Ovary (tissue), 9 donors: ENCODE measurements around the gene PLEKHH1. TPM values are rescaled to one million over a fixed set of nuclear protein-coding genes. Genes with fewer than 3 reads are reported as not detected.
"Not testable (repeated sequence)": the region's sequence is repeated elsewhere in the genome, so short reads cannot be mapped to it uniquely, and the experiment has no call there.

Experiments used
- DNase-seq, 5 donors: peaks; one replicate each; pipeline ENCODE4 v3.0.0-alpha.2; 2019 to 2020
- H3K27ac ChIP-seq, 2 donors: fragments of 200-600 bp; one replicate each; pipeline versions ENCODE4 v1.5.1 to v1.8.0; 2019 to 2022
- H3K27me3 ChIP-seq: fragments of 200-600 bp; one replicate; pipeline ENCODE4 v1.8.0; 2022
- H3K36me3 ChIP-seq: fragments of 200-600 bp; sonication (generic); one replicate; pipeline ENCODE4 v1.5.1; 2019
- H3K4me1 ChIP-seq: one replicate; pipeline ENCODE4 v1.8.1; 2013; ENCODE audit warnings: mild to moderate bottlenecking, moderate library complexity; ENCODE audit not compliant: insufficient read depth
- H3K4me3 ChIP-seq: fragments of 200-600 bp; sonication (generic); one replicate; pipeline ENCODE4 v1.5.1; 2017
- H3K9me3 ChIP-seq, 2 donors: fragments of 200-600 bp in 1 of 2; sonication (generic) in 1 of 2; one replicate each; pipeline versions ENCODE4 v1.5.1 to v1.8.1; 2013 to 2019; ENCODE audit warnings: mild to moderate bottlenecking in 1 of 2, moderate library complexity in 1 of 2
- EP300 ChIP-seq: sonication (generic); formaldehyde crosslinking; IDR thresholded peaks from one replicate; pipeline ENCODE4 v1.6.1; 2017; ENCODE audit warnings: antibody characterized with exemption
- POLR2A ChIP-seq: fragments of 450-650 bp; IDR thresholded peaks from one replicate; pipeline ENCODE4 v1.6.1; 2017; ENCODE audit warnings: antibody characterized with exemption, mild to moderate bottlenecking, moderate library complexity
- WGBS, 3 donors: extraction: QIAGEN DNeasy Blood & Tissue Kit in 1 of 3; methylation state at CpG; one replicate each; pipeline versions ENCODE4 v1.1.5 to v1.1.7; 2013 to 2017; 5-methylcytosine and 5-hydroxymethylcytosine counted together
- intact Hi-C, 4 donors: fragments of 100-400 bp; cut with DNase I; formaldehyde crosslinking; loops; one replicate each; pipeline versions ENCODE4 v1.11.0 to v1.15.1; 2022 to 2023
- polyA plus RNA-seq, 2 donors: library from polyadenylated mRNA; stranded (reverse); fragments of 200-250 nt in 1 of 2; fragments of 350-450 nt in 1 of 2; fragmentation: Illumina TruSeq in 1 of 2; extraction: RNeasy Lipid Tissue Mini Kit (QIAGEN cat#74804) in 1 of 2; gene quantifications; one replicate each; pipeline ENCODE4 v1.2.3, GENCODE V29; 2013 to 2014
- total RNA-seq, 7 donors: library from RNA; depleted of rRNA in 2 of 7; stranded (reverse); fragments of >200 nt in 2 of 7; fragmentation: NEBNext Ultra II Directional in 3 of 7; extraction: Animal tissue kit (Norgen Biotek cat#: 25700) in 3 of 7; gene quantifications; one replicate each; pipeline versions ENCODE4 v1.1.0 to v1.2.4, GENCODE V29; 2016 to 2023
- TF ChIP-seq, protein P1 (sequence below), 3 donors: fragments of 450-650 bp in 2 of 3; fragments of 200-600 bp in 1 of 3; IDR thresholded peaks; one replicate each; pipeline versions ENCODE4 v1.5.1 to v1.8.0; 2016 to 2022; ENCODE audit warnings: antibody characterized with exemption in 3 of 3, mild to moderate bottlenecking in 1 of 3
- donor health status: DM: no; HTN: no; CAD: no; lungs with moderate emphysema.
- donor health status: DM: no; HTN: no; CAD: no.
- donor health status: Bipolar disorder and iron deficiency.
- donor health status: DM: yes; HTN: yes; CAD: no.
- donor health status: DM: no; HTN: no; CAD: no.
- donor health status: DM: yes; HTN: yes; CAD: no.

Gene PLEKHH1
- total and polyA plus RNA-seq, 9 donors: 0.78 to 15.7 (median 3.9) TPM

DNA sequence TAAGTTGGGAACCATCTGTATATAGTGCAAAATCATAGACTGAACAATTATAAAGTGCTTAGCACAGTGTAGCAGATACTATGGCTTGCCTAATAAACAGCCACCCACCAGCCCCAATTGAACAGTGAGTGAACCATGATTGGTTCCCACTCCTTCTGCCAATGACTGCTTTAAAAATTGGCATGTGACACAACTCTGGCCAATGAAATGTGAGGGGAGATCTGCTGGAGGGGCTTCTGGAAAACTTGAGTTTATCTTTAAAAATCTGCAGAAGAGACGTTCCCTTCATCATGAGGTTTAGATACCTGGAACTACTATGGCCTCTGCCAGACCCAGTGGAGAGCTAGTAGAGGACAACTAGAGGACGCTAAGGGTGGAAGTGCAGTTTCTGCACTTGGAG, 62.3 kb downstream of the PLEKHH1 start:
- Histone ChIP-seq H3K36me3 (no peaks in the 10 kb centered on the region), H3K4me3 (no peak overlapping the region)
- whole genome bisulfite sequencing, 3 donors: 91 to 97% (median 91%) methylated on average over 2 of the region's 2 CpGs

DNA sequence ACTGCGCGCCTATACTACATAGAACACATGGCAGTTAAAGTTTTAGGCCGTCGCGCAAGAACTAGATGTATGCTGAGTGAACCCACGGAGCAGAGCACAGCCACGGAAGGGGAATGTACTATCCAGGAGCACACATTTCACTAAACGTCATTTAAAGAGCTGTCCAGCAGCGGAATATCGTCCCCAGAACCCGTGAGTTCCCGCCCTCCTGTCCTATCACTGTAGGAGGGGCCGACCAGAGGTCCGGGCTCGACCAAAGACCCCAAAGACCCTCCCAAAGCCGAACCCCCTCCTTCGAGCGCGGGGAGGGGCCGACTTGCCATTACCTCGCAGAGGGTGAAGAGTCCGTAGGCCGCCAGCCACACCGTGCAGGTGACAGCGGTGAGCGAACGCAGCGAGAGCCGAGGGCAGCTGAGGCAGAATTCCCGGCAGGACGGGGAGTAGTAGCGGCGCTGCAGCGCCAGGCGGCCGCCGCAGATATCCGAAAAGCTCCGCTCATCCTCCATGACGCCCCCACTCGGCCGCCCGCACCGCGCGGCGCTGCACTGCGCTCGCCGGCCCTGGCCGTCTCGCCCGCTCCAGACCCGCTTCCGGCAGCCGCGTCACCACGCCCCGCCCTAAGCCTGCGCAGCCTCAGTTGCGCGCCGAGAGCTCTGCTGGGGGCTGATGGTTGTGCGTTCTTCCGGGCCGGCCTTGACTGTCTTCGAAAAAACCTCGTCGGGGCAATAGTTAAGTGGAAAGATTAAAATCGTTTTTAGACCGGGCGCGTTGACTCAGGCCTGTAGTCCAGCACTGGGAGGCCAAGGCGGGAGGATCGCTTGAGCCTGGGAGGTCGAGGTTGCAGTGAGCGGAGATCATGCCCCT, 66.8 kb downstream of the PLEKHH1 start, which contains the start of gene PIGH:
Gene PIGH, minus strand, starts transcription at position 571 of the 864 bp plus-strand sequence. Its CDS starts 65 bp downstream, at position 506.
- 2 to 3% (median 3%) methylated on average over 64 to 77 of the region's 77 CpGs for WGBS, 3 donors
- TF ChIP-seq, protein P1, sequence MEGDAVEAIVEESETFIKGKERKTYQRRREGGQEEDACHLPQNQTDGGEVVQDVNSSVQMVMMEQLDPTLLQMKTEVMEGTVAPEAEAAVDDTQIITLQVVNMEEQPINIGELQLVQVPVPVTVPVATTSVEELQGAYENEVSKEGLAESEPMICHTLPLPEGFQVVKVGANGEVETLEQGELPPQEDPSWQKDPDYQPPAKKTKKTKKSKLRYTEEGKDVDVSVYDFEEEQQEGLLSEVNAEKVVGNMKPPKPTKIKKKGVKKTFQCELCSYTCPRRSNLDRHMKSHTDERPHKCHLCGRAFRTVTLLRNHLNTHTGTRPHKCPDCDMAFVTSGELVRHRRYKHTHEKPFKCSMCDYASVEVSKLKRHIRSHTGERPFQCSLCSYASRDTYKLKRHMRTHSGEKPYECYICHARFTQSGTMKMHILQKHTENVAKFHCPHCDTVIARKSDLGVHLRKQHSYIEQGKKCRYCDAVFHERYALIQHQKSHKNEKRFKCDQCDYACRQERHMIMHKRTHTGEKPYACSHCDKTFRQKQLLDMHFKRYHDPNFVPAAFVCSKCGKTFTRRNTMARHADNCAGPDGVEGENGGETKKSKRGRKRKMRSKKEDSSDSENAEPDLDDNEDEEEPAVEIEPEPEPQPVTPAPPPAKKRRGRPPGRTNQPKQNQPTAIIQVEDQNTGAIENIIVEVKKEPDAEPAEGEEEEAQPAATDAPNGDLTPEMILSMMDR (IDR thresholded peaks at IDR 0.05): peak; percentile 62 to 82 (median 77)
- TF ChIP-seq EP300: no peak
- TF ChIP-seq POLR2A: peak; percentile 93
- Histone ChIP-seq H3K27me3 (no peaks in the 10 kb centered on the region), H3K4me3 (peak within 1 kb of the TSS; percentile 88), H3K36me3 (no peaks in the 10 kb centered on the region), H3K27ac (peak within 1 kb of the TSS; percentile 91), H3K4me1 (peaks cover 3% of the 10 kb centered on the region), H3K9me3 (no peaks in the 10 kb centered on the region)
- DNase-seq: peak; percentile 89 to 96 (median 93)
- intact Hi-C loops: loop anchor here in 1 of 4 donors (5.0 kb wide), 1 partner anchor 72 kb away; the partner anchor contains the start of gene VTI1B

More for the DNA sequence above, 62.3 kb downstream of the PLEKHH1 start:
- Histone ChIP-seq H3K27me3 (no peaks in the 10 kb centered on the region), H3K27ac (no peak overlapping the region), H3K4me1 (peaks cover 1% of the 10 kb centered on the region), H3K9me3 (no peaks in the 10 kb centered on the region)
- TF ChIP-seq, protein P1 (IDR thresholded peaks at IDR 0.05): no peak
- TF ChIP-seq POLR2A (no peak), EP300 (no peak)
- DNase-seq: no peak
- intact Hi-C loops: no loop called here

DNA sequence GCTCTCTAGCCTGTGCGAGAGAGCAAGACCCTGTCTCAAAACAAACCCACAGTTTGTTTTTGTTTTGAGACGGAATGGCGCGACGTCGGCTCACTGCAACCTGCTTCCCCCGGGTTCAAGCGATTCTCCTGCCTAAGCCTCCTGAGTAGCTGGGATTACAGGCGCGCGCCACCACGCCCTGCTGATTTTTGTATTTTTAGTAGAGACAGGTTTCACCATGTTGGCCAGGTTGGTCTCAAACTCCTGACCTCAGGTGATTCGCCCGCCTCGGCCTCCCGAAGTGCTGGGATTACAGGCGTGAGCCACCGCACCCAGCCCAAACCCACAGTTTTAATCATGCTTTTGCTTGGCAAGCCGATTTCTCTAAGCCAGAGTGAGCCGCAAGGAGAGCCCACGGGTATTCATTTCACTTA, 67.5 kb downstream of the PLEKHH1 start:
- WGBS, 3 donors: 77 to 87% (median 84%) methylated on average over 21 of the region's 21 CpGs
- intact Hi-C loops: loop anchor here in 1 of 4 donors (5.0 kb wide), 1 partner anchor 72 kb away; the partner anchor contains the start of gene VTI1B
- not testable (repeated sequence) for DNase-seq

DNA sequence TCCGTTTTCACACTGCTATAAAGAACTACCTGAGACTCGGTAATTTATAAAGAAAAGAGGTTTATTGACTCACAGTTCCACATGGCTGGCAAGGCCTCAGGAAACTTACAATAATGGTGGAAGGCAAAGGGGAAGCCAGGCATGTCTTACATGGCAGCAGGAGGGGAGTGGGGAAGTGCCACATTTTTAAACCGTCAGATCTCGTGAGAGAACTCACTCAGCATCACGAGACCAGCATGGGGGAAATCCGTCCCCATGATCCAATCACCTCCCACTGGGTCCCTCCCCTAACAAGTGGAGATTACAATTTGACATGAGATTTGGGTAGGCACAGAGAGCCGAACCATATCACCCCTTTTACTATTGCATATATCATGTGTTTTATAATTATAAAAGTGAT, 69.0 kb downstream of the PLEKHH1 start:
- H3K4me3 ChIP-seq: no peak overlapping the region
- no peak for DNase-seq
- peaks cover 3% of the 10 kb centered on the region for H3K4me1 ChIP-seq
- H3K27ac ChIP-seq: no peak overlapping the region
- no peaks in the 10 kb centered on the region for H3K36me3 ChIP-seq
- no peaks in the 10 kb centered on the region for H3K9me3 ChIP-seq
- TF ChIP-seq EP300 (no peak), POLR2A (no peak)
- TF ChIP-seq, protein P1 (IDR thresholded peaks at IDR 0.05): no peak
- WGBS, 3 donors: 59 to 68% (median 64%) methylated on average over 7 of the region's 7 CpGs
- intact Hi-C loops: loop anchor here in 1 of 4 donors (5.0 kb wide), 1 partner anchor 70 kb away; the partner anchor contains the start of gene VTI1B
- no peaks in the 10 kb centered on the region for H3K27me3 ChIP-seq

More for the DNA sequence above, 67.5 kb downstream of the PLEKHH1 start:
- Histone ChIP-seq H3K4me3 (peak overlapping the region; percentile 88), H3K27ac (peak overlapping the region; percentile 69 to 91)
- H3K9me3 ChIP-seq, H3K36me3 ChIP-seq, H3K4me1 ChIP-seq, H3K27me3 ChIP-seq: not testable (repeated sequence)
